K562 (cell line): ENCODE data around the gene BAZ2A. TPM values are rescaled to one million over a fixed set of nuclear protein-coding genes. Genes with fewer than 3 reads are reported as not detected.

Experiments used
- ATAC-seq: fragments of 200-7000 bp; cut with Tn5 transposase; 3 replicates; pipeline ENCODE4 v1.9.1; 2020; ENCODE audit warnings: moderate library complexity
- BruUV-seq: library from RNA; stranded (reverse); fragments of 400-500 nt; replicated peaks from 2 replicates; lab custom pipeline; 2021; lab: Mats Ljungman, UMichigan
- CTCF ChIA-PET: fragments of 300-600 bp; formaldehyde crosslinking; extraction: SDS; loops from one replicate; lab custom pipeline; 2021; ENCODE audit warnings: low intra/inter-chr PET ratio; lab: Yijun Ruan, JAX
- POLR2A ChIA-PET: fragments of 300-600, 350-650 bp; sonication (Branson Sonifier 250); formaldehyde crosslinking; extraction: SDS; loops from one replicate; lab custom pipeline; 2021; ENCODE audit warnings: antibody characterized with exemption, inconsistent platforms; lab: Yijun Ruan, JAX
- DNase-seq, 4 experiments: peaks; one replicate each; pipeline versions ENCODE4 v3.0.0 to v3.0.0-alpha.2; 2011 to 2018; ENCODE audit warnings: low spot score in 3 of 4, mixed read lengths in 3 of 4; ENCODE audit errors: extremely low read depth in 1 of 4
- FAIRE-seq: peaks from 2 replicates; lab custom pipeline; 2011; peaks lifted over from hg19 to GRCh38; lab: Jason Lieb, UNC
- H2AFZ ChIP-seq: 2 replicates; pipeline ENCODE4 v1.6.0; 2011; ENCODE audit warnings: low read depth, low read length, control low read depth, inconsistent platforms
- H3K27ac ChIP-seq: fragments of 200-600 bp; 3 replicates; pipeline ENCODE4 v1.8.0; 2011; ENCODE audit warnings: low read depth, mild to moderate bottlenecking, control low read depth, inconsistent platforms, low read length, moderate library complexity, mixed read lengths; ENCODE audit errors: extremely low read depth
- H3K27me3 ChIP-seq, 2 experiments: fragments of 300-600 bp in 1 of 2; 2 replicates in 1 of 2; 3 replicates in 1 of 2; pipeline versions ENCODE4 v1.6.0 to v1.8.0; 2011; ENCODE audit warnings: inconsistent platforms in 2 of 2, low read length in 2 of 2, mild to moderate bottlenecking in 1 of 2, mixed read lengths in 1 of 2, moderate library complexity in 1 of 2; ENCODE audit not compliant: control insufficient read depth in 2 of 2, insufficient read depth in 2 of 2
- H3K36me3 ChIP-seq: fragments of 300-600 bp; 3 replicates; pipeline ENCODE4 v1.8.0; 2011; ENCODE audit warnings: mild to moderate bottlenecking, low read length, inconsistent platforms; ENCODE audit not compliant: control insufficient read depth, insufficient read depth
- H3K4me1 ChIP-seq, 2 experiments: fragments of 200-600 bp in 1 of 2; replicated peaks in 1 of 2; 2 replicates in 1 of 2; 3 replicates in 1 of 2; pipeline versions ENCODE4 v1.5.1 to v1.8.0; 2011; ENCODE audit warnings: inconsistent platforms in 2 of 2, low read length in 2 of 2, mild to moderate bottlenecking in 1 of 2, mixed read lengths in 1 of 2, moderate library complexity in 1 of 2; ENCODE audit not compliant: control insufficient read depth in 2 of 2, insufficient read depth in 2 of 2
- H3K4me2 ChIP-seq: 2 replicates; pipeline ENCODE4 v1.6.1; 2011; ENCODE audit warnings: low read length, control low read depth, inconsistent platforms, mixed read lengths; ENCODE audit not compliant: insufficient read depth
- H3K4me3 ChIP-seq: fragments of 200-600 bp; sonication (generic), shearing (Covaris generic); 2 replicates; pipeline ENCODE4 v1.5.1; 2016; ENCODE audit warnings: control low read depth, inconsistent platforms
- H3K79me2 ChIP-seq: fragments of 200-600 bp; 3 replicates; pipeline ENCODE4 v1.8.0; 2011; ENCODE audit warnings: low read length, inconsistent platforms; ENCODE audit not compliant: control insufficient read depth, insufficient read depth
- H3K9ac ChIP-seq, 2 experiments: 2 replicates each; pipeline versions ENCODE4 v1.6.0 to v1.6.1; 2011; ENCODE audit warnings: low read depth in 2 of 2, low read length in 2 of 2, control low read depth in 1 of 2, inconsistent platforms in 1 of 2, mild to moderate bottlenecking in 1 of 2, mixed read lengths in 1 of 2; ENCODE audit not compliant: insufficient read depth in 1 of 2
- H3K9me1 ChIP-seq: one replicate; pipeline ENCODE4 v1.6.0; 2011; ENCODE audit warnings: inconsistent platforms, mild to moderate bottlenecking, low read length, moderate library complexity; ENCODE audit not compliant: control insufficient read depth, insufficient read depth
- H3K9me3 ChIP-seq: replicated peaks from 2 replicates; pipeline ENCODE4 v1.5.1; 2011; ENCODE audit warnings: low read depth, low read length, inconsistent platforms; ENCODE audit not compliant: control insufficient read depth, insufficient read depth
- H4K20me1 ChIP-seq: replicated peaks from 2 replicates; pipeline ENCODE4 v1.6.1; 2011; ENCODE audit warnings: low read length, inconsistent platforms, mixed read lengths; ENCODE audit not compliant: control insufficient read depth, insufficient read depth
- HNRNPLL ChIP-seq: fragments of 200-400 bp; formaldehyde crosslinking; IDR thresholded peaks from 2 replicates; pipeline ENCODE4 v1.6.1; 2017; ENCODE audit warnings: low read length, low read depth, mild to moderate bottlenecking; ENCODE audit not compliant: poor library complexity, severe bottlenecking
- KDM1A ChIP-seq, 2 experiments: fragments of 450-650 bp; IDR thresholded peaks; 2 replicates each; pipeline ENCODE4 v1.6.1; 2016; ENCODE audit warnings: mild to moderate bottlenecking in 2 of 2
- MXI1 ChIP-seq: IDR thresholded peaks from 2 replicates; pipeline ENCODE4 v1.6.1; 2011; ENCODE audit warnings: low read depth, mild to moderate bottlenecking, improper control_type of control experiment, low read length
- POLR2AphosphoS2 ChIP-seq: IDR thresholded peaks from 2 replicates; pipeline ENCODE4 v1.6.1; 2012; ENCODE audit warnings: low read length, improper control_type of control experiment
- POLR2G ChIP-seq: fragments of 200-400 bp; formaldehyde crosslinking; IDR thresholded peaks from 2 replicates; pipeline ENCODE4 v1.6.1; 2017; ENCODE audit warnings: low read depth, mild to moderate bottlenecking, antibody characterized with exemption, low read length, moderate library complexity
- POLR2H ChIP-seq: IDR thresholded peaks from 2 replicates; pipeline ENCODE4 v1.6.1; 2016; ENCODE audit warnings: missing genetic modification characterization, low read depth, mild to moderate bottlenecking, control low read depth, missing compliant biosample characterization, moderate library complexity
- SOX6 ChIP-seq: fragments of 450-650 bp; IDR thresholded peaks from 2 replicates; pipeline ENCODE4 v1.6.1; 2014; ENCODE audit warnings: mild to moderate bottlenecking
- WGBS: fragments of 100-300 bp; shearing (Covaris generic); methylation state at CpG from one replicate; pipeline ENCODE4 v1.1.6; 2016; ENCODE audit warnings: low coverage, mixed read lengths; ENCODE audit not compliant: insufficient coverage; ENCODE audit errors: missing lambda C conversion rate; 5-methylcytosine and 5-hydroxymethylcytosine counted together
- in situ Hi-C: fragments of 300-500 bp; cut with MboI; formaldehyde crosslinking; loops from 4 replicates; pipeline ENCODE4 v1.15.0; 2018; ENCODE audit warnings: inconsistent platforms, mixed read lengths
- intact Hi-C: fragments of 100-400 bp; cut with micrococcal nuclease; formaldehyde crosslinking; loops from 2 replicates; pipeline ENCODE4 v1.14.2; 2022
- polyA plus RNA-seq, 8 experiments: library from polyadenylated mRNA; depleted of rRNA in 4 of 8; stranded (reverse) in 5 of 8; unstranded in 3 of 8; fragments of >200 nt; fragmentation: Nextera tagmentation in 2 of 8; fragmentation: Illumina TruSeq in 1 of 8; extraction: Ambion mirVana in 2 of 8; extraction: Trizol in 1 of 8; gene quantifications; 2 replicates each; pipeline versions ENCODE4 v1.2.1 to v1.2.3, GENCODE V29; 2011 to 2014; ENCODE audit warnings: inconsistent platforms in 1 of 8, missing spikeins in 1 of 8
- total RNA-seq, 7 experiments: library from RNA; depleted of rRNA in 6 of 7; stranded (reverse); fragments of >200 nt in 6 of 7; fragmentation: Illumina TruSeq in 2 of 7; extraction: Trizol in 2 of 7; gene quantifications; 2 replicates each; pipeline versions ENCODE4 v1.2.1 to v1.2.3, GENCODE V29; 2011 to 2021; ENCODE audit warnings: low replicate concordance in 1 of 7

Gene BAZ2A
- total and polyA plus RNA-seq, 9 of the 15 experiments (the other 6 are each of a cell fraction or from before 2014, with no cell fraction given), result 4.5 to 86.4 (median 26.2) TPM

GRCh38 chr12:56661560-56661959 is 31.4 kb upstream of the BAZ2A start:
- no peak for DNase-seq
- Histone ChIP-seq H3K27ac (no peak overlapping the region), H3K4me1 (no peaks in the 10 kb centered on the region; a peak in 1 of 5 replicates), H3K4me3 (no peak overlapping the region), H3K36me3 (peaks cover 38% of the 10 kb centered on the region), H3K9ac (no peak overlapping the region), H3K79me2 (peaks cover 3% of the 10 kb centered on the region), H3K9me3 (no peaks in the 10 kb centered on the region), H2AFZ (no peak overlapping the region), H3K9me1 (no peaks in the 10 kb centered on the region), H4K20me1 (no peaks in the 10 kb centered on the region), H3K4me2 (no peak overlapping the region), H3K27me3 (no peaks in the 10 kb centered on the region)
- 82% methylated on average over 7 of the region's 7 CpGs for WGBS
- ChIA-PET POLR2A (interaction anchor here (1.2 to 3.3 kb wide), 3 partner anchors 13 to 64 kb away, joined by 4 to 17 read pairs (median 5); partner anchors contain the start of gene NACA), CTCF (no interaction called here)
- ATAC-seq, result peak; percentile 21; the same call in 2 of the 3 replicates
- in situ Hi-C loops (no loop called here), intact Hi-C loops (no loop called here)
- no peak for FAIRE-seq
- BruUV-seq, result no TSS peak
- peak; percentile 57 for TF ChIP-seq POLR2G
- no peak for TF ChIP-seq MXI1
- TF ChIP-seq POLR2H (tag), result 0 out of 2 replicates have a peak, but pooled peaks have one; percentile 42
- 0 out of 2 replicates have a peak, but pooled peaks have one; percentile 9 for TF ChIP-seq POLR2AphosphoS2

GRCh38 chr12:56658921-56659320 is 28.8 kb upstream of the BAZ2A start:
- ChIA-PET POLR2A (interaction anchor here (0.5 to 1.7 kb wide), 10 partner anchors 10 to 256 kb away, joined by 3 to 8 read pairs (median 4); partner anchors contain the start of genes ATP5F1B and PTGES3), CTCF (no interaction called here)
- Histone ChIP-seq H3K4me3 (no peak overlapping the region), H3K4me1 (no peaks in the 10 kb centered on the region; a peak in 1 of 5 replicates), H3K79me2 (no peaks in the 10 kb centered on the region), H4K20me1 (no peaks in the 10 kb centered on the region), H3K9me1 (no peaks in the 10 kb centered on the region), H3K9ac (no peak overlapping the region), H3K27ac (no peak overlapping the region), H3K36me3 (peaks cover 12% of the 10 kb centered on the region; the same call in 2 of the 3 replicates), H3K4me2 (no peak overlapping the region), H3K27me3 (no peaks in the 10 kb centered on the region), H2AFZ (no peak overlapping the region), H3K9me3 (no peaks in the 10 kb centered on the region; the same call in 1 of the 2 replicates)
- ATAC-seq, result no peak
- TF ChIP-seq KDM1A (IDR thresholded peaks at IDR 0.05), result peak; percentile 54 to 80; a peak in 3 of 4 replicates
- TF ChIP-seq SOX6, result peak; percentile 47; the same call in 1 of the 2 replicates
- TF ChIP-seq HNRNPLL, result no peak
- 45% methylated on average over 1 of the region's 1 CpG for WGBS
- BruUV-seq, result no TSS peak
- in situ Hi-C loops, result no loop called here
- FAIRE-seq, result no peak
- intact Hi-C loops, result no loop called here
- DNase-seq, result no peak
